Trophoblast cell (in vitro differentiated cells and primary cell): ENCODE measurements around the gene SLAIN2.

Source experiments
- DNase-seq, 2 donors: peaks; one replicate each; pipeline ENCODE4 v3.0.0-alpha.2; 2016
- H2AFZ ChIP-seq: 2 replicates; pipeline ENCODE4 v1.6.1; 2013; ENCODE audit warnings: low read length, moderate library complexity, mild to moderate bottlenecking; ENCODE audit not compliant: insufficient read depth, poor library complexity
- H2AK5ac ChIP-seq: 2 replicates; pipeline ENCODE4 v1.6.1; 2013; ENCODE audit warnings: mild to moderate bottlenecking, low read length
- H2BK120ac ChIP-seq: 2 replicates; pipeline ENCODE4 v1.6.1; 2013; ENCODE audit warnings: low read length, mild to moderate bottlenecking, moderate library complexity; ENCODE audit not compliant: insufficient read depth, poor library complexity
- H2BK12ac ChIP-seq: 2 replicates; pipeline ENCODE4 v1.6.1; 2013; ENCODE audit warnings: mild to moderate bottlenecking, low read length, moderate library complexity
- H2BK5ac ChIP-seq: 2 replicates; pipeline ENCODE4 v1.6.1; 2013; ENCODE audit warnings: low read length, low read depth, moderate library complexity, mild to moderate bottlenecking; ENCODE audit not compliant: poor library complexity
- H3K14ac ChIP-seq: 2 replicates; pipeline ENCODE4 v1.6.1; 2013; ENCODE audit warnings: mild to moderate bottlenecking, low read length
- H3K18ac ChIP-seq: 2 replicates; pipeline ENCODE4 v1.6.1; 2013; ENCODE audit warnings: mild to moderate bottlenecking, low read length
- H3K23ac ChIP-seq: 2 replicates; pipeline ENCODE4 v1.6.1; 2013; ENCODE audit warnings: low read length
- H3K27ac ChIP-seq: 2 replicates; pipeline ENCODE4 v1.5.1; 2013; ENCODE audit warnings: low read depth, mild to moderate bottlenecking, inconsistent platforms, low read length, moderate library complexity
- H3K27me3 ChIP-seq: 2 replicates; pipeline ENCODE4 v1.6.1; 2013; ENCODE audit warnings: inconsistent platforms, mild to moderate bottlenecking, low read length, moderate library complexity; ENCODE audit not compliant: insufficient read depth
- H3K36me3 ChIP-seq, 2 experiments: 1 replicate in 1 of 2; 2 replicates in 1 of 2; pipeline ENCODE4 v1.6.1; 2013; ENCODE audit warnings: low read length in 2 of 2, mild to moderate bottlenecking in 2 of 2, moderate library complexity in 1 of 2; ENCODE audit not compliant: insufficient read depth in 2 of 2, control insufficient read depth in 1 of 2
- H3K4ac ChIP-seq: 2 replicates; pipeline ENCODE4 v1.6.1; 2013; ENCODE audit warnings: low read depth, mild to moderate bottlenecking, low read length, moderate library complexity
- H3K4me1 ChIP-seq, 2 experiments: 1 replicate in 1 of 2; 2 replicates in 1 of 2; pipeline ENCODE4 v1.6.1; 2013; ENCODE audit warnings: low read length in 2 of 2, mild to moderate bottlenecking in 2 of 2, moderate library complexity in 1 of 2; ENCODE audit not compliant: insufficient read depth in 2 of 2, control insufficient read depth in 1 of 2
- H3K4me2 ChIP-seq: 2 replicates; pipeline ENCODE4 v1.6.1; 2013; ENCODE audit warnings: inconsistent platforms, mild to moderate bottlenecking, low read length, moderate library complexity
- H3K4me3 ChIP-seq: 2 replicates; pipeline ENCODE4 v1.5.1; 2013; ENCODE audit warnings: mild to moderate bottlenecking, low read depth, low read length, inconsistent platforms
- H3K79me1 ChIP-seq: one replicate; pipeline ENCODE4 v1.6.1; 2013; ENCODE audit warnings: low read length
- H3K79me2 ChIP-seq: 2 replicates; pipeline ENCODE4 v1.6.1; 2013; ENCODE audit warnings: low read length, mild to moderate bottlenecking; ENCODE audit not compliant: control insufficient read depth, insufficient read depth, poor library complexity
- H3K9ac ChIP-seq: 2 replicates; pipeline ENCODE4 v1.6.1; 2013; ENCODE audit warnings: mild to moderate bottlenecking, low read length
- H3K9me3 ChIP-seq: 2 replicates; pipeline ENCODE4 v1.6.1; 2013; ENCODE audit warnings: low read depth, mild to moderate bottlenecking, control low read depth, inconsistent platforms, low read length; ENCODE audit not compliant: insufficient read depth
- H4K12ac ChIP-seq: 2 replicates; pipeline ENCODE4 v1.6.1; 2013; ENCODE audit warnings: low read depth, mild to moderate bottlenecking, low read length, moderate library complexity
- H4K8ac ChIP-seq: 2 replicates; pipeline ENCODE4 v1.6.1; 2013; ENCODE audit warnings: low read depth, mild to moderate bottlenecking, low read length, moderate library complexity
- H4K91ac ChIP-seq: one replicate; pipeline ENCODE4 v1.6.1; 2013; ENCODE audit warnings: low read depth, mild to moderate bottlenecking, low read length, moderate library complexity
- WGBS: extraction: QIAGEN DNeasy Blood & Tissue Kit; methylation state at CpG from one replicate; pipeline ENCODE4 v1.1.7; 2013; ENCODE audit warnings: missing lambda C conversion rate; ENCODE audit not compliant: insufficient read length, insufficient coverage; ENCODE audit errors: extremely low coverage; 5-methylcytosine and 5-hydroxymethylcytosine counted together

Gene SLAIN2

GRCh38 chr4:48420144-48420543 lies 78.8 kb downstream of the SLAIN2 start:
- H3K18ac ChIP-seq = no peak overlapping the region
- no peak overlapping the region for H3K4ac ChIP-seq
- H4K8ac ChIP-seq = no peak overlapping the region
- H3K79me2 ChIP-seq = no peaks in the 10 kb centered on the region
- H4K12ac ChIP-seq = no peak overlapping the region
- H2AFZ ChIP-seq = no peak overlapping the region
- no peaks in the 10 kb centered on the region for H3K9me3 ChIP-seq
- H3K4me1 ChIP-seq = peaks cover 4% of the 10 kb centered on the region in 2 experiments
- H3K23ac ChIP-seq = no peak overlapping the region
- H4K91ac ChIP-seq = no peak overlapping the region
- no peaks in the 10 kb centered on the region for H3K27me3 ChIP-seq
- H3K14ac ChIP-seq = no peak overlapping the region
- H3K4me3 ChIP-seq = no peak overlapping the region
- H2AK5ac ChIP-seq = no peak overlapping the region
- H3K79me1 ChIP-seq = no peaks in the 10 kb centered on the region
- peak; percentile 20 to 66 for DNase-seq
- H3K27ac ChIP-seq = no peak overlapping the region
- no peak overlapping the region for H3K4me2 ChIP-seq
- H2BK120ac ChIP-seq = no peak overlapping the region
- peaks cover 0 to 5% of the 10 kb centered on the region in 2 experiments for H3K36me3 ChIP-seq
- H2BK5ac ChIP-seq = no peak overlapping the region
- no peak overlapping the region for H2BK12ac ChIP-seq
- WGBS = no CpG with 5 or more reads among the region's 6 CpGs
- no peak overlapping the region for H3K9ac ChIP-seq

- Histone ChIP-seq H3K27ac (peak overlapping the region; percentile 17), H3K9me3 (no peaks in the 10 kb centered on the region), H3K4me1 (peaks cover 4% of the 10 kb centered on the region in 2 experiments), H2BK12ac (no peak overlapping the region), H3K79me1 (no peaks in the 10 kb centered on the region), H3K27me3 (no peaks in the 10 kb centered on the region), H2BK5ac (no peak overlapping the region), H4K12ac (peak overlapping the region; percentile 18), H2BK120ac (no peak overlapping the region), H2AFZ (no peak overlapping the region), H3K4me2 (no peak overlapping the region), H3K4me3 (no peak overlapping the region), H3K36me3 (peaks cover 0 to 5% of the 10 kb centered on the region in 2 experiments), H3K4ac (no peak overlapping the region), H3K79me2 (no peaks in the 10 kb centered on the region), H3K18ac (no peak overlapping the region), H3K14ac (no peak overlapping the region), H4K8ac (no peak overlapping the region), H3K9ac (no peak overlapping the region), H4K91ac (no peak overlapping the region), H3K23ac (no peak overlapping the region), H2AK5ac (no peak overlapping the region)
- no CpG with 5 or more reads among the region's 2 CpGs for WGBS
- DNase-seq = peak in 1 of 2 donors; percentile 28
Observed at GRCh38 chr4:48421101-48421500, 79.8 kb downstream of the SLAIN2 start.

DNA sequence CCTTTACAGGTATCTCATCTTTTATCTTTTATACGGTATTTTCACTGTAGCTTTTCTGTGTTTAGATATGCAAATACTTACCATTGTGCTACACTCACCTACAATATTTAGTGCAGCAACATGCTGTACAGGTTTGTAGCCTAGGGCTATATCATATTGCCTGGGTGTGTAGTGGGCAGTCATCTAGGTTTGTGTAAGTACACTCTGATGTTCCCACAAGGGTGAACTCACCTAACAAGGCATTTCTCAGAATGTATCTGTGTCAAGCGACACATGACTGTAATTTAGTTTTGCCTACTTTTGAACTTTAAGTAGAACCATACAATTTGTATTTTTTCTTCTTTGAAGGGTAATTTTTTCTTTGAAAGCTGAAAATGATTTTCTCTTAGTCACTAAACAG lies 87.6 kb downstream of the SLAIN2 start:
- H3K4me3 ChIP-seq = no peak overlapping the region
- H3K27me3 ChIP-seq = no peaks in the 10 kb centered on the region
- no peak overlapping the region for H3K4me2 ChIP-seq

DNA sequence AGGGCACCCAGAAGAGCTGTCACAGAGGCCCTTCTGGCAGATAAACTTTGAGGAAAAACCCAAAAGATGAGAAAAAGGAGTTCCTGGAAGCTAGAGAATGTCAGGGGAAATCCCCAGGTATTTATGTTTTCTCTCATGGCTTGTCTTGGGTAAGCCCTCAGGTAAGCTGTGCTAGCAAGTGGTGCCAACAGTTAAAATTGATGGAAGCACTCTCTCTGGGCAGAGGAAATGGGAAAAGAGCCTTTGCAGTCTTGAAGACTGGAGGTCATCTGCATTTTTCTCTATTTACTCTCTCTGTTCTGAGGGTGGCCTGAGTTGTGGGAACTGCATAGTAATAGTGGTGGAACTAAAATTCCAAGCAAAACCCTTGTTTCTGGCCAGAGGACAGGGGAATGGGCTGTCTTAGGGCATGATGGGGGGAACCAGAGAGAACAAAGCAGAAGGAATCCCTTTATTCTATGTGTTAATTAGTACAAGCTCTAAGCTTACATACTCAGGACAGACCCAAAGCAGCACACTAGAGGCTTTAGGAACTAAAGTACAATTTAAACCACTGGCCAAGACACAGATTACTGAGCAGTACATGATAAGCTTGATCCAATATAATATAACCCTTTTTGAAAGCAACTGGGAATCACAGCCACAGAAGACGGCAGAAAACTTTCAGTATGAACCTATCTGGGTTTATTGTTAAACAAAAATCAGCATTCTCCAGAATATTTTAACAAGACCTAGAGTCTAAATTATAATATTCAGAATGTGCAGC lies 88.6 kb downstream of the SLAIN2 start:
- Histone ChIP-seq H3K9ac (no peak overlapping the region), H4K8ac (no peak overlapping the region), H3K79me2 (no peaks in the 10 kb centered on the region), H3K14ac (no peak overlapping the region), H4K12ac (no peak overlapping the region), H2BK5ac (no peak overlapping the region), H3K4me1 (peaks cover 5 to 8% of the 10 kb centered on the region in 2 experiments), H2BK12ac (no peak overlapping the region), H3K18ac (no peak overlapping the region), H3K27ac (no peak overlapping the region), H3K36me3 (no peaks in the 10 kb centered on the region), H3K27me3 (no peaks in the 10 kb centered on the region), H2BK120ac (no peak overlapping the region), H2AK5ac (no peak overlapping the region), H3K23ac (no peak overlapping the region), H3K4me2 (no peak overlapping the region), H3K4ac (no peak overlapping the region), H4K91ac (no peak overlapping the region), H3K79me1 (no peaks in the 10 kb centered on the region), H3K4me3 (no peak overlapping the region), H3K9me3 (no peaks in the 10 kb centered on the region), H2AFZ (no peak overlapping the region)
- no peak for DNase-seq
- no CpG with 5 or more reads among the region's 1 CpG for WGBS

More for the DNA sequence above, 87.6 kb downstream of the SLAIN2 start:
- Histone ChIP-seq H2BK5ac (no peak overlapping the region), H3K79me1 (no peaks in the 10 kb centered on the region), H3K9me3 (no peaks in the 10 kb centered on the region), H2BK12ac (no peak overlapping the region), H3K18ac (no peak overlapping the region), H3K9ac (no peak overlapping the region), H2AFZ (no peak overlapping the region), H2AK5ac (no peak overlapping the region), H3K79me2 (no peaks in the 10 kb centered on the region), H3K4ac (no peak overlapping the region), H2BK120ac (no peak overlapping the region), H4K12ac (no peak overlapping the region), H4K91ac (no peak overlapping the region), H3K27ac (no peak overlapping the region), H4K8ac (no peak overlapping the region), H3K14ac (no peak overlapping the region), H3K36me3 (no peaks in the 10 kb centered on the region), H3K23ac (no peak overlapping the region), H3K4me1 (peaks cover 5 to 8% of the 10 kb centered on the region in 2 experiments)
- WGBS = no CpG with 5 or more reads among the region's 2 CpGs
- no peak for DNase-seq
